Mesenchymal stem cell (in vitro differentiated cells and primary cell): ENCODE data around the gene KCNG2.

ENCODE experiments used
- DNase-seq: peaks from one replicate; pipeline ENCODE4 v3.0.0-alpha.2; 2013
- H2AFZ ChIP-seq: one replicate; pipeline ENCODE4 v1.6.1; 2013; ENCODE audit warnings: low read depth, mild to moderate bottlenecking, control low read depth, inconsistent platforms, low read length, moderate library complexity
- H2AK5ac ChIP-seq: 2 replicates; pipeline ENCODE4 v1.6.1; 2013; ENCODE audit warnings: low read length, moderate library complexity, mild to moderate bottlenecking, inconsistent platforms; ENCODE audit not compliant: severe bottlenecking
- H2BK120ac ChIP-seq: one replicate; pipeline ENCODE4 v1.6.1; 2013; ENCODE audit warnings: low read depth, mild to moderate bottlenecking, inconsistent platforms, low read length, moderate library complexity
- H2BK12ac ChIP-seq, 2 experiments: one replicate each; pipeline ENCODE4 v1.6.1; 2013; ENCODE audit warnings: inconsistent platforms in 2 of 2, low read length in 2 of 2, mild to moderate bottlenecking in 2 of 2, moderate library complexity in 2 of 2, control low read depth in 1 of 2
- H2BK15ac ChIP-seq: one replicate; pipeline ENCODE4 v1.6.1; 2013; ENCODE audit warnings: mild to moderate bottlenecking, low read depth, inconsistent platforms; ENCODE audit not compliant: poor library complexity, severe bottlenecking
- H2BK5ac ChIP-seq: 2 replicates; pipeline ENCODE4 v1.6.1; 2013; ENCODE audit warnings: low read depth, mild to moderate bottlenecking, low read length, control low read depth, inconsistent platforms; ENCODE audit not compliant: poor library complexity, severe bottlenecking
- H3K14ac ChIP-seq, 2 experiments: one replicate each; pipeline ENCODE4 v1.6.1; 2013; ENCODE audit warnings: inconsistent platforms in 2 of 2, low read length in 2 of 2, control low read depth in 1 of 2, mild to moderate bottlenecking in 1 of 2, moderate library complexity in 1 of 2
- H3K18ac ChIP-seq, 2 experiments: one replicate each; pipeline ENCODE4 v1.6.1; 2013; ENCODE audit warnings: inconsistent platforms in 2 of 2, low read length in 2 of 2, control low read depth in 1 of 2, low read depth in 1 of 2, mild to moderate bottlenecking in 1 of 2
- H3K23ac ChIP-seq, 2 experiments: one replicate each; pipeline ENCODE4 v1.6.1; 2013; ENCODE audit warnings: inconsistent platforms in 2 of 2, low read length in 2 of 2, mild to moderate bottlenecking in 2 of 2, moderate library complexity in 2 of 2, control low read depth in 1 of 2
- H3K27ac ChIP-seq: 2 replicates; pipeline ENCODE4 v1.5.1; 2013; ENCODE audit warnings: mild to moderate bottlenecking, moderate library complexity, low read length, control low read depth, inconsistent platforms; ENCODE audit not compliant: poor library complexity, severe bottlenecking
- H3K27me3 ChIP-seq, 2 experiments: 2 replicates each; pipeline versions ENCODE4 v1.6.1 to v1.7.0; 2013; ENCODE audit warnings: low read length in 2 of 2, mild to moderate bottlenecking in 2 of 2, moderate library complexity in 2 of 2, control low read depth in 1 of 2, inconsistent platforms in 1 of 2; ENCODE audit not compliant: control insufficient read depth in 1 of 2, insufficient read depth in 1 of 2
- H3K36me3 ChIP-seq, 2 experiments: 2 replicates each; pipeline versions ENCODE4 v1.6.1 to v1.7.0; 2013; ENCODE audit warnings: low read length in 2 of 2, control low read depth in 1 of 2, inconsistent platforms in 1 of 2, low read depth in 1 of 2, mild to moderate bottlenecking in 1 of 2; ENCODE audit not compliant: insufficient read depth in 2 of 2, control insufficient read depth in 1 of 2
- H3K4ac ChIP-seq, 2 experiments: one replicate each; pipeline ENCODE4 v1.6.1; 2013; ENCODE audit warnings: inconsistent platforms in 2 of 2, low read length in 2 of 2, mild to moderate bottlenecking in 2 of 2, moderate library complexity in 2 of 2, control low read depth in 1 of 2, low read depth in 1 of 2
- H3K4me1 ChIP-seq: 2 replicates; pipeline ENCODE4 v1.6.1; 2013; ENCODE audit warnings: low read depth, low read length, control low read depth; ENCODE audit not compliant: control insufficient read depth, insufficient read depth
- H3K4me2 ChIP-seq: 2 replicates; pipeline ENCODE4 v1.6.1; 2013; ENCODE audit warnings: low read length, mild to moderate bottlenecking, inconsistent platforms; ENCODE audit not compliant: poor library complexity, severe bottlenecking
- H3K4me3 ChIP-seq, 2 experiments: 2 replicates each; pipeline versions ENCODE4 v1.5.1 to v1.7.0; 2013; ENCODE audit warnings: low read length in 2 of 2, mild to moderate bottlenecking in 2 of 2, control low read depth in 1 of 2, low read depth in 1 of 2; ENCODE audit not compliant: insufficient read depth in 1 of 2
- H3K79me1 ChIP-seq: replicated peaks from 2 replicates; pipeline ENCODE4 v1.6.1; 2013; ENCODE audit warnings: mild to moderate bottlenecking, control low read depth, low read length, inconsistent platforms; ENCODE audit not compliant: poor library complexity, severe bottlenecking
- H3K9ac ChIP-seq: 2 replicates; pipeline ENCODE4 v1.7.0; 2013; ENCODE audit warnings: mild to moderate bottlenecking, low read length, moderate library complexity
- H3K9me3 ChIP-seq: 2 replicates; pipeline ENCODE4 v1.7.0; 2013; ENCODE audit warnings: mild to moderate bottlenecking, low read length; ENCODE audit not compliant: control insufficient read depth
- H4K8ac ChIP-seq: one replicate; pipeline ENCODE4 v1.6.1; 2013; ENCODE audit warnings: inconsistent platforms, mild to moderate bottlenecking, low read length, moderate library complexity
- H4K91ac ChIP-seq: one replicate; pipeline ENCODE4 v1.6.1; 2013; ENCODE audit warnings: mild to moderate bottlenecking, low read length, inconsistent platforms
- WGBS: methylation state at CpG from one replicate; pipeline ENCODE4 v1.1.7; 2013; ENCODE audit warnings: mixed read lengths; 5-methylcytosine and 5-hydroxymethylcytosine counted together

KCNG2 gene

DNA sequence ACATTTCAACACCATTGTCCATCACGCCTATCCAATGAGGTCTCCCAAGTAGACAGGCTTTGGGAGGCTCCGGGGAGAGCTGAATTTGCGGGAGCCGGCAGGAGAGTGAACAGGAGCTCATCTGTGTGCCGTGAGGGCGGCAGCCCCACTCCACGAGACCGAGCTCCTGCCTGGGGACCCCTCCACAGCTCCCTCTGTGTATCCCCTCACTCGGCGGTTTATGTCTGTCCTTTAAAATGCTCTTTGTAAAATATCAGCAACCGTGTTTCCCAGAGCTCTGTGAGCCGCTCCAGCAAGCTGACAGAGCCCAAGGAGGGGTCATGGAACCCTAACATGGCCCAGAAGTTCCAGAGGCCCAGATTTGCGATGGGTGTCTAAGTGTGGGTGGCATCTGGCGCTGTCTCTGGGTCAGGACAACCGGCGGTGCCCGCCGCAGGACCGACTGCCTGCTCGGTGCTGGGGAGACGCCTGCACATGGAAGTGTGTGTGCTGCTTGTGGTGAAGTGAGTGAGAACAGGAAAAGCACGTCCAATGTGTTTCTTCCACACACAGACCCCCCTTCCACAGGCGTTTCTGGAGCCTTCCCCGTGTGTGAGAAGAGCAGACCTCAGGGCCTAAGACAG, 118.9 kb downstream of the KCNG2 start:
- Histone ChIP-seq H3K36me3 (peaks cover 44 to 68% of the 10 kb centered on the region in 2 experiments), H3K4me2 (no peak overlapping the region), H2AFZ (no peak overlapping the region), H4K91ac (no peak overlapping the region), H3K27ac (no peak overlapping the region), H3K9ac (no peak overlapping the region), H3K27me3 (no peaks in the 10 kb centered on the region), H3K9me3 (no peaks in the 10 kb centered on the region), H3K18ac (no peak overlapping the region), H3K79me1 (peaks cover 51% of the 10 kb centered on the region), H3K4ac (no peak overlapping the region), H2AK5ac (no peak overlapping the region), H2BK12ac (no peak overlapping the region), H3K4me3 (no peak overlapping the region), H3K23ac (no peak overlapping the region), H4K8ac (no peak overlapping the region), H2BK120ac (no peak overlapping the region), H2BK5ac (no peak overlapping the region), H3K4me1 (peaks cover 15% of the 10 kb centered on the region), H2BK15ac (no peak overlapping the region), H3K14ac (no peak overlapping the region)
- WGBS: 98% methylated on average over 22 of the region's 24 CpGs
- DNase-seq: no peak

DNA sequence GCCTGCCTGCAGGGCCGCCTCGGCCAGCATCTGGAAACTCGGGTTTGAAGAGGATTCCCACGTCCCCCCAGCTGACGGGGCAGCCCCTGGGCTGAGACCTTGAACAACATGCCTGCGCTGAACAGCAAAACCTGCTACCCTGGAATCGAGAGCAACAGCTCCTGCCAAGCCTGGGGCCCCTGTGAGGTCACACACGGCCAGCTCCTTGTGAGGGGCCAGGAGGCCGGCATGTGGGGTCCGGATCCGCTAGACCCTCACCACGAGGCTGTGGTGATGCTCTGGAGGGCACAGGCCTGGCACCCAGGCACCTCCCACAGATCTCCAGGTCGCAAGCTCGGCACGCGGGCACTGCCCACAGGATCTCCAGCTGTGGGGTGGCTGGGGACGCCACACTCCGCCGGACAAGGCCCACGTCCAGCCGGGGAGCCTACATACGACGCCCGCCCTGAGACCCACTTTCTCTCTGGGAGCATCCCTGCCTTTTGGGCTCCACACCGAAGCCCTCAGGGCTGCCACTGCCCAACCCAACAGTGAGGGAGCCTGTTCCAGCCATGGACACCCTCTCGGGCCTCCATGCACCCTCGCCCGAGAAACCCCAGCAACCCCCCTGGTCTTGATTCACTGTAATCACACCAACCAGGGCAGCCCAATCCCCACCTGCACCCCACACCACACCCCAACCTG, 119.6 kb downstream of the KCNG2 start:
- no peak overlapping the region for H3K23ac ChIP-seq
- 94% methylated on average over 28 of the region's 28 CpGs for WGBS
- no peak overlapping the region for H4K8ac ChIP-seq
- H3K14ac ChIP-seq: no peak overlapping the region
- H2BK5ac ChIP-seq: no peak overlapping the region
- DNase-seq: no peak
- H3K4me2 ChIP-seq: no peak overlapping the region
- no peak overlapping the region for H3K4me3 ChIP-seq
- no peak overlapping the region for H2BK12ac ChIP-seq
- no peak overlapping the region for H3K9ac ChIP-seq
- H3K9me3 ChIP-seq: no peaks in the 10 kb centered on the region
- no peak overlapping the region for H2AK5ac ChIP-seq
- H2BK120ac ChIP-seq: no peak overlapping the region
- H3K27me3 ChIP-seq: no peaks in the 10 kb centered on the region
- no peak overlapping the region for H2AFZ ChIP-seq
- H2BK15ac ChIP-seq: no peak overlapping the region
- peaks cover 10% of the 10 kb centered on the region for H3K4me1 ChIP-seq
- peaks cover 41 to 72% of the 10 kb centered on the region in 2 experiments for H3K36me3 ChIP-seq
- H3K79me1 ChIP-seq: peaks cover 50% of the 10 kb centered on the region
- no peak overlapping the region for H3K4ac ChIP-seq
- H3K27ac ChIP-seq: no peak overlapping the region
- H4K91ac ChIP-seq: no peak overlapping the region
- H3K18ac ChIP-seq: no peak overlapping the region

DNA sequence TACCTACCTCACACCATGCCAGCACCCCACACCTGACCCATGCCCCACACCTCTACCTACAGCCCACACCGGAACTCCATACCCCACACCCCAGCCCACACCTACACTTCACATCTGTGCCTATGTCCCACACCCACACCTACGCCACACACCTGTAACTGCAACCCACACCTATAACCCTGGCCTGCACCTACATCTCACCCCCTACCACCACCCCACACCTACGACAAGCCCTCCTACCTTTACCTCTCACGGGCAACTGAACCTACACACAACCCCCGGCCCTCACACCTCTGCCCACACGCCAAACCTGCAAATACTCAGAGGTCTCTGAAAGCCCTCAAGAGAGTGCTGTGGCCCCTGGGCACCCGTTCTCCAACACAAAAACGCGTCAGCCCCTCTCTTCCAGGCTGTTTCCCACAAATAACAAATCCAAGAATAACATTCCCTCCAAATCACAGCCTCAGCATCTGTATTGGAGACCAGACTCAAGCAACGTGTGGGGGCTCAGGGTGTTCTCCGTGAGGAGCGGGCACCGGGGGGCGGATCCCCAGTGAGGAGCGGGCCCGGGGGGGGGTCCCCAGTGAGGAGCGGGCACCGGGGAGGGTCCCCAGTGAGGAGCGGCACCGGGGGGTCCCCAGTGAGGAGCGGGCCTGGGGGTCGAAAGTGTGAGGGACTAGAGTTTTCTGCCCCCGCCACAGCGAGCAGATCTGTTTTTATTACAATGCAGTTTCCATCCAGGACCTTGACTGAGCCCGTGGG, 120.3 kb downstream of the KCNG2 start:
- Histone ChIP-seq H4K8ac (no peak overlapping the region), H3K27me3 (no peaks in the 10 kb centered on the region), H3K9me3 (no peaks in the 10 kb centered on the region), H4K91ac (no peak overlapping the region), H2BK120ac (no peak overlapping the region), H2AK5ac (no peak overlapping the region), H3K4me2 (no peak overlapping the region), H2BK12ac (no peak overlapping the region), H3K4ac (no peak overlapping the region), H3K18ac (no peak overlapping the region), H3K4me3 (no peak overlapping the region), H3K23ac (no peak overlapping the region), H3K14ac (no peak overlapping the region), H3K79me1 (peaks cover 52% of the 10 kb centered on the region), H2AFZ (no peak overlapping the region), H2BK15ac (no peak overlapping the region), H3K9ac (no peak overlapping the region), H3K36me3 (peaks cover 36 to 72% of the 10 kb centered on the region in 2 experiments), H3K27ac (no peak overlapping the region), H2BK5ac (no peak overlapping the region), H3K4me1 (peaks cover 3% of the 10 kb centered on the region)
- DNase-seq: no peak
- 97% methylated on average over 25 of the region's 25 CpGs for WGBS

- peaks cover 39 to 71% of the 10 kb centered on the region in 2 experiments for H3K36me3 ChIP-seq
Measured at GRCh38 chr18:79918615-79919011, 120.9 kb downstream of the KCNG2 start.

More at GRCh38 chr18:79918615-79919011, 120.9 kb downstream of the KCNG2 start:
- peaks cover 3% of the 10 kb centered on the region for H3K4me1 ChIP-seq
- H3K9me3 ChIP-seq: no peaks in the 10 kb centered on the region
- no peak overlapping the region for H2BK120ac ChIP-seq
- no peak overlapping the region for H3K4me2 ChIP-seq
- H4K8ac ChIP-seq: no peak overlapping the region
- no peak overlapping the region for H2BK15ac ChIP-seq
- H3K4me3 ChIP-seq: no peak overlapping the region
- DNase-seq: no peak
- H2BK5ac ChIP-seq: no peak overlapping the region
- H3K23ac ChIP-seq: no peak overlapping the region
- 99% methylated on average over 20 of the region's 20 CpGs for WGBS
- no peak overlapping the region for H3K9ac ChIP-seq
- H2AFZ ChIP-seq: no peak overlapping the region
- no peak overlapping the region for H3K18ac ChIP-seq
- H3K4ac ChIP-seq: no peak overlapping the region
- no peak overlapping the region for H2AK5ac ChIP-seq
- H3K14ac ChIP-seq: no peak overlapping the region
- peaks cover 53% of the 10 kb centered on the region for H3K79me1 ChIP-seq
- no peak overlapping the region for H3K27ac ChIP-seq
- H4K91ac ChIP-seq: no peak overlapping the region
- H3K27me3 ChIP-seq: no peaks in the 10 kb centered on the region
- H2BK12ac ChIP-seq: no peak overlapping the region
